K562 treated with DMSO at 1 percent for 24 hours (cell line): Measurements from ENCODE around the gene CORO6. TPM values are rescaled to one million over a fixed set of nuclear protein-coding genes. Genes with fewer than 3 reads are reported as not detected.

Source experiments
- total RNA-seq: library from RNA; unstranded; fragments of 300-600 nt; gene quantifications from 2 replicates; pipeline ENCODE4 v1.2.3, GENCODE V29; 2022; ENCODE audit warnings: low read depth; ENCODE audit not compliant: insufficient read depth

Gene CORO6
- 5.6 and 7.9 TPM in 2 replicates for total RNA-seq

GRCh38 chr17:29622337-29623282, at the start of gene CORO6:
TSS of gene CORO6 (minus strand) at chr17:29622912. CDS start at chr17:29621421, 1,491 bp downstream.

GRCh38 chr17:29592850-29593551, 29.7 kb downstream of the CORO6 start, which contains the start of gene ANKRD13B:
TSS of gene ANKRD13B (plus strand) at chr17:29593132. CDS start at chr17:29593622, 490 bp downstream.

GRCh38 chr17:29589524-29590410, 32.9 kb downstream of the CORO6 start, which contains the start of gene GIT1:
TSS of gene GIT1 (minus strand) at chr17:29589648. CDS start at chr17:29589378, 270 bp downstream.

GRCh38 chr17:29568331-29569244, 54.1 kb downstream of the CORO6 start, which contains the start of gene TP53I13:
TSS of gene TP53I13 (plus strand) at chr17:29568701. CDS start at chr17:29568759, 58 bp downstream.

GRCh38 chr17:29566473-29567303, 56.0 kb downstream of the CORO6 start, which contains the start of gene ABHD15:
TSS of gene ABHD15 (minus strand) at chr17:29567037. CDS start at chr17:29566966, 71 bp downstream.

Other genes with a start within 250 kb of the CORO6 start
- gene TAOK1, start 232.5 kb downstream of the CORO6 start, total RNA-seq: 7.2 and 9.7 TPM in 2 replicates
- gene ABHD15, start 55.9 kb downstream of the CORO6 start, total RNA-seq: 16.7 and 19.0 TPM in 2 replicates
- 89.5 and 98.9 TPM in 2 replicates for gene TP53I13, start 54.2 kb downstream of the CORO6 start, total RNA-seq
- 56.5 and 57.6 TPM in 2 replicates for gene GIT1, start 33.3 kb downstream of the CORO6 start, total RNA-seq
- gene ANKRD13B, start 29.8 kb downstream of the CORO6 start, total RNA-seq: 6.9 and 12.3 TPM in 2 replicates